GM21619 (cell line): Measurements from ENCODE around the gene KRTAP4-9.
"Not testable (repeated sequence)": the region's sequence is repeated elsewhere in the genome, so short reads cannot be mapped to it uniquely, and the experiment has no call there.

Source experiments
- ATAC-seq: cut with Tn5 transposase; IDR thresholded peaks from one replicate; pipeline ENCODE4 v1.9.1; 2021; ENCODE audit not compliant: unreplicated experiment

Gene KRTAP4-9

GRCh38 chr17:41105347-41105746 is at the start of gene KRTAP4-9:
KRTAP4-9 (plus strand) TSS chr17:41105389; CDS start chr17:41105389, 0 bp downstream.
- not testable (repeated sequence) for ATAC-seq

- ATAC-seq: no peak
Observed at GRCh38 chr17:41057547-41057946, 47.6 kb upstream of the KRTAP4-9 start.

- ATAC-seq: no peak
Observed at GRCh38 chr17:41058741-41059140, 46.4 kb upstream of the KRTAP4-9 start.

GRCh38 chr17:41059276-41060051 is 45.7 kb upstream of the KRTAP4-9 start:
- ATAC-seq: not testable (repeated sequence)

- ATAC-seq: no peak
Observed at GRCh38 chr17:41060052-41060604, 45.1 kb upstream of the KRTAP4-9 start, which contains the start of gene KRTAP2-3. KRTAP2-3 (minus strand) TSS chr17:41060114; CDS start chr17:41060050, 64 bp downstream.

- ATAC-seq: no peak
Observed at GRCh38 chr17:41061964-41062363, 43.2 kb upstream of the KRTAP4-9 start.

- ATAC-seq: no peak
Observed at GRCh38 chr17:41063449-41063848, 41.7 kb upstream of the KRTAP4-9 start.

GRCh38 chr17:41064301-41064700 is 40.9 kb upstream of the KRTAP4-9 start:
- ATAC-seq: no peak

- not testable (repeated sequence) for ATAC-seq
Observed at GRCh38 chr17:41065016-41065689, 40.0 kb upstream of the KRTAP4-9 start.

GRCh38 chr17:41065829-41066624 is 39.2 kb upstream of the KRTAP4-9 start, which contains the start of gene KRTAP2-4:
KRTAP2-4 (minus strand) TSS chr17:41065879; CDS start chr17:41065845, 34 bp downstream.
- ATAC-seq: no peak

GRCh38 chr17:41067281-41067680 is 37.9 kb upstream of the KRTAP4-9 start:
- no peak for ATAC-seq

- ATAC-seq: no peak
Observed at GRCh38 chr17:41069031-41069430, 36.2 kb upstream of the KRTAP4-9 start.

- no peak for ATAC-seq
Observed at GRCh38 chr17:41071606-41072360, 33.4 kb upstream of the KRTAP4-9 start.

- ATAC-seq: no peak
Observed at GRCh38 chr17:41073676-41074075, 31.5 kb upstream of the KRTAP4-9 start.

- no peak for ATAC-seq
Observed at GRCh38 chr17:41076788-41077187, 28.4 kb upstream of the KRTAP4-9 start.

GRCh38 chr17:41082626-41083025 is 22.6 kb upstream of the KRTAP4-9 start:
- ATAC-seq: no peak

GRCh38 chr17:41083427-41083826 is 21.8 kb upstream of the KRTAP4-9 start:
- ATAC-seq: not testable (repeated sequence)

- not testable (repeated sequence) for ATAC-seq
Observed at GRCh38 chr17:41084100-41084856, 20.9 kb upstream of the KRTAP4-9 start, which contains the start of gene KRTAP4-7. KRTAP4-7 (plus strand) TSS chr17:41084150; CDS start chr17:41084207, 57 bp downstream.

GRCh38 chr17:41088760-41089352 is 16.3 kb upstream of the KRTAP4-9 start:
- ATAC-seq: not testable (repeated sequence)
